Measurements from ENCODE around the gene TCF19.
A peak's percentile ranks its signal among the peaks of the same experiment; 100 is the strongest.

TCF19 gene

GRCh38 chr6:31172973-31173384 is 14.6 kb downstream of the TCF19 start (continued):
- TF ChIP-seq PRDM10 (tag by site-specific recombination; IDR thresholded peaks at IDR 0.05) = no peak

GRCh38 chr6:31173406-31173805 is 15.0 kb downstream of the TCF19 start:
- Histone ChIP-seq H3K4me1 (ENCODE audit: control insufficient read depth, insufficient read depth, low read length) (no peaks in the 10 kb centered on the region), H3K27ac (ENCODE audit: extremely low read depth, low read depth, low read length) (no peak overlapping the region), H3K4me3 (ENCODE audit: low read depth, low read length) (no peak overlapping the region), H3K9me3 (ENCODE audit: control insufficient read depth, insufficient read depth, low read depth, low read length) (no peaks in the 10 kb centered on the region), H3K36me3 (ENCODE audit: control insufficient read depth in 2 of 2, insufficient read depth in 1 of 2, low read length in 2 of 2) (no peaks in the 10 kb centered on the region)
- CTCF ChIA-PET = interaction anchor here (0.6 kb wide), 1 partner anchor 79 kb away, joined by 3 read pairs; no protein-coding TSS in a partner anchor
- 0 out of 2 replicates have a peak, but pooled peaks have one; percentile 23 for TF ChIP-seq PATZ1 (tag by site-specific recombination; IDR thresholded peaks at IDR 0.05)
- TF ChIP-seq GLIS2 (tag by site-specific recombination; IDR thresholded peaks at IDR 0.05) = peak; percentile 52
- no peak for TF ChIP-seq ZNF623 (tag by site-specific recombination; IDR thresholded peaks at IDR 0.05)
- POLR2A ChIA-PET = no interaction called here

GRCh38 chr6:31174378-31174777 is 16.0 kb downstream of the TCF19 start:
- POLR2A ChIA-PET = interaction anchor here (1.5 kb wide), 1 partner anchor 16 kb away, joined by 4 read pairs; the partner anchor contains the start of gene TCF19
- TF ChIP-seq ZNF843 (tag by site-specific recombination; IDR thresholded peaks at IDR 0.05) (no peak), HOXD13 (CRISPR knock-in tag; IDR thresholded peaks at IDR 0.05; ENCODE audit: borderline replicate concordance) (no peak)
- H3K27ac ChIP-seq (ENCODE audit: extremely low read depth, low read depth, low read length) = no peak overlapping the region

GRCh38 chr6:31175971-31176370 is 17.6 kb downstream of the TCF19 start:
- Histone ChIP-seq H3K9me3 (ENCODE audit: control insufficient read depth, insufficient read depth, low read depth, low read length) (no peaks in the 10 kb centered on the region), H3K36me3 (ENCODE audit: control insufficient read depth in 2 of 2, insufficient read depth in 1 of 2, low read length in 2 of 2) (no peaks in the 10 kb centered on the region), H3K4me3 (ENCODE audit: low read depth, low read length) (no peak overlapping the region), H3K4me1 (ENCODE audit: control insufficient read depth, insufficient read depth, low read length) (no peaks in the 10 kb centered on the region), H3K27ac (ENCODE audit: extremely low read depth, low read depth, low read length) (no peak overlapping the region)
- POLR2A ChIA-PET = interaction anchor here (0.7 kb wide), 1 partner anchor 17 kb away, joined by 3 read pairs; the partner anchor contains the start of gene TCF19
- CTCF ChIA-PET = interaction anchor here (0.8 to 1.0 kb wide), 2 partner anchors 10 to 191 kb away, joined by 5 read pairs; no protein-coding TSS in a partner anchor
- peak; percentile 53 for TF ChIP-seq ZNF398 (tag by site-specific recombination; IDR thresholded peaks at IDR 0.05)
- TF ChIP-seq PRDM10 (tag by site-specific recombination; IDR thresholded peaks at IDR 0.05) = 0 out of 2 replicates have a peak, but pooled peaks have one; percentile 20
- TF ChIP-seq ZNF600 (tag by site-specific recombination; IDR thresholded peaks at IDR 0.05) = peak; percentile 53
- no peak for TF ChIP-seq ZNF426 (tag by site-specific recombination; IDR thresholded peaks at IDR 0.05)

More at GRCh38 chr6:31174378-31174777, 16.0 kb downstream of the TCF19 start:
- Histone ChIP-seq H3K9me3 (ENCODE audit: control insufficient read depth, insufficient read depth, low read depth, low read length) (no peaks in the 10 kb centered on the region), H3K4me3 (ENCODE audit: low read depth, low read length) (no peak overlapping the region), H3K36me3 (ENCODE audit: control insufficient read depth in 2 of 2, insufficient read depth in 1 of 2, low read length in 2 of 2) (no peaks in the 10 kb centered on the region), H3K4me1 (ENCODE audit: control insufficient read depth, insufficient read depth, low read length) (no peaks in the 10 kb centered on the region)
- CTCF ChIA-PET = no interaction called here
